ENCODE data around the gene DGKZ.

The DGKZ gene

GRCh38 chr11:46330154-46330553 is 17.1 kb upstream of the DGKZ start:
- TF ChIP-seq CTCF (IDR thresholded peaks at IDR 0.05) (no peak), ZFX (IDR thresholded peaks at IDR 0.05; ENCODE audit: borderline replicate concordance) (no peak)

GRCh38 chr11:46330563-46331281 is 16.5 kb upstream of the DGKZ start:
- TF ChIP-seq ZFX (IDR thresholded peaks at IDR 0.05; ENCODE audit: borderline replicate concordance): no peak
- TF ChIP-seq CTCF (IDR thresholded peaks at IDR 0.05): no peak
- H3K27ac ChIP-seq: no peak overlapping the region

More at GRCh38 chr11:46330154-46330553, 17.1 kb upstream of the DGKZ start:
- no peak overlapping the region for H3K27ac ChIP-seq

GRCh38 chr11:46331282-46331984 is 15.8 kb upstream of the DGKZ start:
- no peak overlapping the region for H3K27ac ChIP-seq
- TF ChIP-seq CTCF (IDR thresholded peaks at IDR 0.05) (no peak), ZFX (IDR thresholded peaks at IDR 0.05; ENCODE audit: borderline replicate concordance) (no peak)

- TF ChIP-seq ZFX (IDR thresholded peaks at IDR 0.05; ENCODE audit: borderline replicate concordance) (no peak), CTCF (IDR thresholded peaks at IDR 0.05) (no peak)
- no peak overlapping the region for H3K27ac ChIP-seq
Measured at GRCh38 chr11:46332093-46332567, 15.1 kb upstream of the DGKZ start.

- peak overlapping the region; percentile 37; the same call in 1 of the 2 replicates for H3K27ac ChIP-seq
- TF ChIP-seq CTCF (IDR thresholded peaks at IDR 0.05) (no peak), ZFX (IDR thresholded peaks at IDR 0.05; ENCODE audit: borderline replicate concordance) (no peak)
Measured at GRCh38 chr11:46332568-46333393, 14.5 kb upstream of the DGKZ start.

GRCh38 chr11:46333394-46333947 is 13.8 kb upstream of the DGKZ start:
- no peak for TF ChIP-seq ZFX (IDR thresholded peaks at IDR 0.05; ENCODE audit: borderline replicate concordance)
- no peak for TF ChIP-seq CTCF (IDR thresholded peaks at IDR 0.05)
- H3K27ac ChIP-seq: peak overlapping the region; percentile 37; the same call in 1 of the 2 replicates

Measured in 22Rv1 (cell line).